ENCODE results near the gene DNAH6. TPM values are rescaled to one million over a fixed set of nuclear protein-coding genes. Genes with fewer than 3 reads are reported as not detected.

DNAH6 gene
- polyA plus RNA-seq, 2 of the 4 experiments (the other 2 are of a cell fraction): 0.13 to 0.32 TPM

GRCh38 chr2:84694088-84694622 lies 177.9 kb downstream of the DNAH6 start:
- WGBS (ENCODE audit: missing lambda C conversion rate): 73% methylated on average over 6 of the region's 6 CpGs
- H3K4me3 ChIP-seq: no peak overlapping the region
- ATAC-seq (no peak), FAIRE-seq (no peak), DNase-seq (ENCODE audit: low read depth in 1 of 2, low spot score in 1 of 2) (no peak)
- H3K9me3 ChIP-seq: no peaks in the 10 kb centered on the region
- no peak overlapping the region for H3K27ac ChIP-seq
- CTCF ChIA-PET: no interaction called here
- no peak overlapping the region for H3K4me2 ChIP-seq
- TF ChIP-seq JUN (IDR thresholded peaks at IDR 0.05) (no peak), PBX3 (IDR thresholded peaks at IDR 0.05) (no peak), POLR2AphosphoS2 (conservative IDR thresholded peaks at IDR 0.05; ENCODE audit: low read length) (no peak), NPAS2 (CRISPR knock-in tag; IDR thresholded peaks at IDR 0.05; ENCODE audit: borderline replicate concordance) (no peak), RNF2 (IDR thresholded peaks at IDR 0.05; ENCODE audit: borderline replicate concordance, low read depth) (no peak), CEBPB (IDR thresholded peaks at IDR 0.05) (no peak), RFX5 (IDR thresholded peaks at IDR 0.05) (no peak), CHD2 (IDR thresholded peaks at IDR 0.05; ENCODE audit: low read length, partially characterized antibody) (no peak), CBX8 (IDR thresholded peaks at IDR 0.05) (no peak), EHMT2 (IDR thresholded peaks at IDR 0.05; ENCODE audit: low read depth) (no peak), MAFK (IDR thresholded peaks at IDR 0.05; ENCODE audit: partially characterized antibody) (no peak), KDM5A (IDR thresholded peaks at IDR 0.05) (no peak), ZFP36 (IDR thresholded peaks at IDR 0.05; ENCODE audit: borderline replicate concordance, partially characterized antibody) (no peak), HEYL (CRISPR knock-in tag; IDR thresholded peaks at IDR 0.05) (no peak)
- TF ChIP-seq, protein P1, sequence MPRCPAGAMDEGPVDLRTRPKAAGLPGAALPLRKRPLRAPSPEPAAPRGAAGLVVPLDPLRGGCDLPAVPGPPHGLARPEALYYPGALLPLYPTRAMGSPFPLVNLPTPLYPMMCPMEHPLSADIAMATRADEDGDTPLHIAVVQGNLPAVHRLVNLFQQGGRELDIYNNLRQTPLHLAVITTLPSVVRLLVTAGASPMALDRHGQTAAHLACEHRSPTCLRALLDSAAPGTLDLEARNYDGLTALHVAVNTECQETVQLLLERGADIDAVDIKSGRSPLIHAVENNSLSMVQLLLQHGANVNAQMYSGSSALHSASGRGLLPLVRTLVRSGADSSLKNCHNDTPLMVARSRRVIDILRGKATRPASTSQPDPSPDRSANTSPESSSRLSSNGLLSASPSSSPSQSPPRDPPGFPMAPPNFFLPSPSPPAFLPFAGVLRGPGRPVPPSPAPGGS (IDR thresholded peaks at IDR 0.05): no peak
- TF ChIP-seq, protein P2, sequence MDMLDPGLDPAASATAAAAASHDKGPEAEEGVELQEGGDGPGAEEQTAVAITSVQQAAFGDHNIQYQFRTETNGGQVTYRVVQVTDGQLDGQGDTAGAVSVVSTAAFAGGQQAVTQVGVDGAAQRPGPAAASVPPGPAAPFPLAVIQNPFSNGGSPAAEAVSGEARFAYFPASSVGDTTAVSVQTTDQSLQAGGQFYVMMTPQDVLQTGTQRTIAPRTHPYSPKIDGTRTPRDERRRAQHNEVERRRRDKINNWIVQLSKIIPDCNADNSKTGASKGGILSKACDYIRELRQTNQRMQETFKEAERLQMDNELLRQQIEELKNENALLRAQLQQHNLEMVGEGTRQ (IDR thresholded peaks at IDR 0.05): no peak
- POLR2A ChIA-PET: no interaction called here
- no peaks in the 10 kb centered on the region for H3K4me1 ChIP-seq

DNA sequence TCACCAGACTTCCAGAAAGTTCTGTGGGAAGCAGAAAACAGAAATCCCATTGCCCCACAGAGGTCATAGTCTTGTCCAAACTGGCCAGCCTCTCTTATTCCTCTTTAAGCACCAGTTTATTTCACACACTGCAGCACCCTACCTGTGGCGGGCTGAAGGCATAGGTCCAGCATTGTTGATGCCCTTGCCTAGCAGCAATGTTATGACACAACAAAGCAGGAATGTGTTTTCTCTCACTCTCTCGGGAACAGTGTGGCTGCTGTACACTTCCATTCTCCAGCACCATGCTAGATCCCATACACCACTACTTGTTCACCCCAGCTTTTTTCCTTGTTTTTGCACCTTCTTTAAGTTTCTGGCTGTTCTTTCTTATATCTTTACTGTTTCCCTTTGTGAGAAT lies 181.6 kb downstream of the DNAH6 start:
- POLR2A ChIA-PET: no interaction called here
- FAIRE-seq: no peak
- Histone ChIP-seq H3K4me1 (no peaks in the 10 kb centered on the region), H3K9me3 (peaks cover 2% of the 10 kb centered on the region; the same call in 1 of the 3 replicates), H3K27ac (no peak overlapping the region), H3K4me3 (no peak overlapping the region), H3K4me2 (no peak overlapping the region)
- peak; percentile 27 to 56; a peak in 3 of 6 replicates for ATAC-seq
- CTCF ChIA-PET: no interaction called here
- TF ChIP-seq FOSL2 (IDR thresholded peaks at IDR 0.05) (no peak), FOSL2 (CRISPR knock-in tag; IDR thresholded peaks at IDR 0.05) (no peak), HDAC2 (IDR thresholded peaks at IDR 0.05) (no peak), MAZ (IDR thresholded peaks at IDR 0.05; ENCODE audit: borderline replicate concordance, low read depth, low read length) (no peak), JUN (IDR thresholded peaks at IDR 0.05) (no peak), CHD2 (IDR thresholded peaks at IDR 0.05; ENCODE audit: low read length, partially characterized antibody) (no peak), SREBF2 (IDR thresholded peaks at IDR 0.05) (no peak), KDM1A (IDR thresholded peaks at IDR 0.05; ENCODE audit: low read depth) (no peak), CBX2 (IDR thresholded peaks at IDR 0.05; ENCODE audit: borderline replicate concordance, low read depth) (no peak), FOSB (CRISPR knock-in tag; IDR thresholded peaks at IDR 0.05) (no peak), NR3C1 (IDR thresholded peaks at IDR 0.05) (no peak), NPAS2 (CRISPR knock-in tag; IDR thresholded peaks at IDR 0.05; ENCODE audit: borderline replicate concordance) (no peak), CHD4 (IDR thresholded peaks at IDR 0.05; ENCODE audit: borderline replicate concordance) (no peak), HOXB5 (CRISPR knock-in tag; IDR thresholded peaks at IDR 0.05) (no peak)
- TF ChIP-seq, protein P2 (IDR thresholded peaks at IDR 0.05): no peak
- TF ChIP-seq, protein P3, sequence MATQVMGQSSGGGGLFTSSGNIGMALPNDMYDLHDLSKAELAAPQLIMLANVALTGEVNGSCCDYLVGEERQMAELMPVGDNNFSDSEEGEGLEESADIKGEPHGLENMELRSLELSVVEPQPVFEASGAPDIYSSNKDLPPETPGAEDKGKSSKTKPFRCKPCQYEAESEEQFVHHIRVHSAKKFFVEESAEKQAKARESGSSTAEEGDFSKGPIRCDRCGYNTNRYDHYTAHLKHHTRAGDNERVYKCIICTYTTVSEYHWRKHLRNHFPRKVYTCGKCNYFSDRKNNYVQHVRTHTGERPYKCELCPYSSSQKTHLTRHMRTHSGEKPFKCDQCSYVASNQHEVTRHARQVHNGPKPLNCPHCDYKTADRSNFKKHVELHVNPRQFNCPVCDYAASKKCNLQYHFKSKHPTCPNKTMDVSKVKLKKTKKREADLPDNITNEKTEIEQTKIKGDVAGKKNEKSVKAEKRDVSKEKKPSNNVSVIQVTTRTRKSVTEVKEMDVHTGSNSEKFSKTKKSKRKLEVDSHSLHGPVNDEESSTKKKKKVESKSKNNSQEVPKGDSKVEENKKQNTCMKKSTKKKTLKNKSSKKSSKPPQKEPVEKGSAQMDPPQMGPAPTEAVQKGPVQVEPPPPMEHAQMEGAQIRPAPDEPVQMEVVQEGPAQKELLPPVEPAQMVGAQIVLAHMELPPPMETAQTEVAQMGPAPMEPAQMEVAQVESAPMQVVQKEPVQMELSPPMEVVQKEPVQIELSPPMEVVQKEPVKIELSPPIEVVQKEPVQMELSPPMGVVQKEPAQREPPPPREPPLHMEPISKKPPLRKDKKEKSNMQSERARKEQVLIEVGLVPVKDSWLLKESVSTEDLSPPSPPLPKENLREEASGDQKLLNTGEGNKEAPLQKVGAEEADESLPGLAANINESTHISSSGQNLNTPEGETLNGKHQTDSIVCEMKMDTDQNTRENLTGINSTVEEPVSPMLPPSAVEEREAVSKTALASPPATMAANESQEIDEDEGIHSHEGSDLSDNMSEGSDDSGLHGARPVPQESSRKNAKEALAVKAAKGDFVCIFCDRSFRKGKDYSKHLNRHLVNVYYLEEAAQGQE (IDR thresholded peaks at IDR 0.05): no peak
- DNase-seq (ENCODE audit: low read depth in 1 of 2, low spot score in 1 of 2): peak in 1 of 2 experiments; percentile 9
- WGBS (ENCODE audit: missing lambda C conversion rate): 18% methylated on average over 2 of the region's 2 CpGs

Data from A549 (cell line).